Mesothelial cell of epicardium (in vitro differentiated cells): ENCODE measurements around the gene GJA4. TPM values are rescaled to one million over a fixed set of nuclear protein-coding genes. Genes with fewer than 3 reads are reported as not detected.

Source experiments
- DNase-seq, 2 experiments: peaks; one replicate each; pipeline ENCODE4 v3.0.0; 2021; ENCODE audit warnings: low spot score in 2 of 2; ENCODE audit not compliant: unreplicated experiment in 2 of 2
- H3K27ac Mint-ChIP-seq: 2 replicates; pipeline ENCODE4 v1.8.0; 2021; ENCODE audit warnings: mixed read lengths
- H3K27me3 Mint-ChIP-seq: 2 replicates; pipeline ENCODE4 v1.8.0; 2021; ENCODE audit warnings: low read depth, mixed read lengths
- H3K36me3 Mint-ChIP-seq: 2 replicates; pipeline ENCODE4 v1.8.0; 2021; ENCODE audit warnings: mixed read lengths
- H3K4me1 Mint-ChIP-seq: 2 replicates; pipeline ENCODE4 v1.8.0; 2021; ENCODE audit warnings: mixed read lengths
- H3K4me3 Mint-ChIP-seq: 2 replicates; pipeline ENCODE4 v1.8.0; 2021; ENCODE audit warnings: mild to moderate bottlenecking, moderate library complexity, mixed read lengths
- H3K9me3 Mint-ChIP-seq: 2 replicates; pipeline ENCODE4 v1.8.0; 2021; ENCODE audit warnings: mixed read lengths
- CTCF ChIP-seq: fragments of 200-600 bp; sonication (generic); IDR thresholded peaks from one replicate; pipeline ENCODE4 v1.5.0; 2021; ENCODE audit warnings: antibody characterized with exemption; ENCODE audit not compliant: unreplicated experiment
- total RNA-seq: library from RNA; stranded (reverse); gene quantifications from 3 replicates; pipeline ENCODE4 v1.2.1, GENCODE V29; 2021

GJA4 gene
- total RNA-seq, 1 donor from 2014 or later: not detected

DNA sequence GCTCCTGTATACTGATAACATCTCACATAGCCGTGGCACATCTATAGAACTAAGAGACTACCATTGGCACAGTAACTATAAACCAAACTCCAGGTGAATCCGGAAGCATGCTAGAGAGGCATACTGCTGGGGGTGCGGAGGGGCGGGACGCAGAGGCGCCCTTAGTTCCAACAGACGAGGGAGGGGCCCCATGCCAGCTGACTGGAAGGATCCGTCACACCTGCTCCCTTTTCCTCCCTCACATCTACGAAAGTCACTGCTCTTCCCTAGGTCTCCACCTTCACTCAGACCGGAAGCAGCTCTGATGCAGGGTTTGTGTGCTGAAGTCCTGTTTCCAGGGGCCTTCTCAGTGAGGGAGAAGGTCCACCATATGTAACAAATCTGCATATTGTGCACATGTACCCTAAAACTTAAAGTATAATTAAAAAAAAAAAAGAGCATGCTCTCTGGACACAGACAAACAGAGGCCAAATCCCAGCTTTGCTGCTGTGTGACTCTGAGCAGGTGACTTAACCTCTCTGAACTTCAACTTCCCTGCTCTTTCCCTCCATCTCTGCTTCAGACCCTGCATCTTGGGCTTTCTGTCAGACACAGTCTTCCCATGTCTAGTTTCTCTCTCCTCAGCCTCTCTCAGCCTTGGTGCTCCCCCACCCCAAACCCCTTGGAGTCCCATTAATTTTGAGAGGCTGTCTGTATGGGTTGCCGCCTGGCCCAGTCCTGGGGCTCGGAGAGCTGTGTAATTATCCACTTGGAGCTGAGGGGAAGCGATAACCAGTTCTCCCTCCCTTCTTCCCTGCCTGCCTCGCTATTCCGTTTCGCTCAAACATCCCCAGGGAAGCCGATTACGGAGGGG is 45.8 kb upstream of the GJA4 start:
- Mint-ChIP-seq H3K27ac (no peak overlapping the region), H3K9me3 (no peaks in the 10 kb centered on the region), H3K36me3 (no peaks in the 10 kb centered on the region), H3K27me3 (peaks cover 45% of the 10 kb centered on the region), H3K4me3 (no peak overlapping the region), H3K4me1 (no peaks in the 10 kb centered on the region)
- TF ChIP-seq CTCF: no peak
- no peak for DNase-seq

DNA sequence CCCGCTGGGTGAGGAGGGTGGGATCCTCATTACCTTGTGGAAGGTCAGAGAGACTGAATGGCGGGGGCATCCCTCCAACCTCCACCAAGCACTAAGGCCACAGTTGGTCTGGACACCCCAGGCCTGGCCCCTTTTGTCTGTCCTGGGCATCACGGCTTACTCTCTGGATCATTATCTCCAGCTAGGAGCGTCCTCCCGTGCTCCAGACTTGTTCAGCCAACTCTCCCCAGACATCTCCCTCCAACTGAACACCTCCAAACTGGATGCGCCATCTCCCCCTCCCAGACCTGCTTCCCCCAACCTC is 45.2 kb upstream of the GJA4 start:
- Mint-ChIP-seq H3K27ac (no peak overlapping the region), H3K9me3 (no peaks in the 10 kb centered on the region), H3K27me3 (peaks cover 40% of the 10 kb centered on the region), H3K4me3 (no peak overlapping the region), H3K36me3 (no peaks in the 10 kb centered on the region), H3K4me1 (no peaks in the 10 kb centered on the region)
- no peak for DNase-seq
- no peak for TF ChIP-seq CTCF

DNA sequence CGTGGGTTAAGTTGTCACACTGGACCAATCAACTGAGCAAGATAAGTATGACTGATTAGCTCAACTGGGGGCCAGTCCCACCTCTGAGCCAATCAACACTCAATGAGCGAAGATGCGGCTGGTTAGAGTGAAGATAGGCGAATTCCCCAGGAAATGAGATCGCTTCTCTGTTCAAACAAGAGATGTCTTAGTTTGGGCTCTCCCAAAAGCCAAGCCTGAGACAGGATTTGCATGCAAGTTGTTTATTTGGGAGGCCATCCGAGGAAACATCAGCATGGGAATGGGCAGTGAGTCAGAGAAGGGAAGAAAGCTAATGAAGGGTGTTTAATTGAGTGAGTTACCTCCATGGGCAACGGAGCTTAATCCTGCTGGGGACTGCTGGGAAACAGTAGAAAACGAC is 42.8 kb upstream of the GJA4 start:
- Mint-ChIP-seq H3K4me3 (no peak overlapping the region), H3K4me1 (no peaks in the 10 kb centered on the region), H3K27me3 (peaks cover 26% of the 10 kb centered on the region), H3K27ac (no peak overlapping the region), H3K9me3 (peaks cover 3% of the 10 kb centered on the region), H3K36me3 (no peaks in the 10 kb centered on the region)
- DNase-seq: no peak
- no peak for TF ChIP-seq CTCF

- peaks cover 3% of the 10 kb centered on the region for H3K9me3 Mint-ChIP-seq
- H3K4me1 Mint-ChIP-seq: no peaks in the 10 kb centered on the region
- no peak overlapping the region for H3K27ac Mint-ChIP-seq
- H3K4me3 Mint-ChIP-seq: no peak overlapping the region
- H3K36me3 Mint-ChIP-seq: no peaks in the 10 kb centered on the region
- no peak for DNase-seq
- H3K27me3 Mint-ChIP-seq: peaks cover 22% of the 10 kb centered on the region
- TF ChIP-seq CTCF: no peak
Observed at GRCh38 chr1:34750610-34751009, 42.2 kb upstream of the GJA4 start.

- Mint-ChIP-seq H3K27ac (no peak overlapping the region), H3K4me1 (no peaks in the 10 kb centered on the region), H3K27me3 (peaks cover 9% of the 10 kb centered on the region), H3K36me3 (no peaks in the 10 kb centered on the region), H3K9me3 (peaks cover 3% of the 10 kb centered on the region), H3K4me3 (no peak overlapping the region)
- TF ChIP-seq CTCF: no peak
- DNase-seq: no peak
Observed at GRCh38 chr1:34753163-34753562, 39.6 kb upstream of the GJA4 start.
